Keratinocyte (primary cell): Measurements from ENCODE around the gene RDH13.

Source experiments
- CTCF ChIP-seq, 3 experiments: IDR thresholded peaks in 1 of 3; conservative IDR thresholded peaks in 1 of 3; optimal IDR thresholded peaks in 1 of 3; 2 replicates in 2 of 3; 3 replicates in 1 of 3; pipeline versions ENCODE3 to v1.5.1; 2011; ENCODE audit warnings: low read length in 3 of 3, mild to moderate bottlenecking in 3 of 3, moderate library complexity in 2 of 3, control low read depth in 1 of 3, inconsistent platforms in 1 of 3; ENCODE audit not compliant: insufficient read depth in 2 of 3; ENCODE audit errors: extremely low read depth in 1 of 3
- EZH2 ChIP-seq: IDR thresholded peaks from one replicate; pipeline ENCODE4 v1.6.1; 2012; ENCODE audit warnings: inconsistent platforms, mild to moderate bottlenecking, low read length, moderate library complexity

GRCh38 chr19:55089342-55089944 lies 26.5 kb upstream of the RDH13 start:
- TF ChIP-seq CTCF (optimal IDR thresholded peaks at IDR 0.05 in 1 of 3, IDR thresholded peaks at IDR 0.05 in 1 of 3, conservative IDR thresholded peaks at IDR 0.05 in 1 of 3; ENCODE audit: extremely low read depth in 1 of 3, insufficient read depth in 2 of 3, low read length in 3 of 3), result no peak
- no peak for TF ChIP-seq EZH2
